HG03432 (cell line): ENCODE results near the gene PLCB1.

Experiments
- ATAC-seq: cut with Tn5 transposase; IDR thresholded peaks from one replicate; pipeline ENCODE4 v1.9.1; 2021; ENCODE audit warnings: mild to moderate bottlenecking, moderate library complexity; ENCODE audit not compliant: unreplicated experiment

Gene PLCB1

DNA sequence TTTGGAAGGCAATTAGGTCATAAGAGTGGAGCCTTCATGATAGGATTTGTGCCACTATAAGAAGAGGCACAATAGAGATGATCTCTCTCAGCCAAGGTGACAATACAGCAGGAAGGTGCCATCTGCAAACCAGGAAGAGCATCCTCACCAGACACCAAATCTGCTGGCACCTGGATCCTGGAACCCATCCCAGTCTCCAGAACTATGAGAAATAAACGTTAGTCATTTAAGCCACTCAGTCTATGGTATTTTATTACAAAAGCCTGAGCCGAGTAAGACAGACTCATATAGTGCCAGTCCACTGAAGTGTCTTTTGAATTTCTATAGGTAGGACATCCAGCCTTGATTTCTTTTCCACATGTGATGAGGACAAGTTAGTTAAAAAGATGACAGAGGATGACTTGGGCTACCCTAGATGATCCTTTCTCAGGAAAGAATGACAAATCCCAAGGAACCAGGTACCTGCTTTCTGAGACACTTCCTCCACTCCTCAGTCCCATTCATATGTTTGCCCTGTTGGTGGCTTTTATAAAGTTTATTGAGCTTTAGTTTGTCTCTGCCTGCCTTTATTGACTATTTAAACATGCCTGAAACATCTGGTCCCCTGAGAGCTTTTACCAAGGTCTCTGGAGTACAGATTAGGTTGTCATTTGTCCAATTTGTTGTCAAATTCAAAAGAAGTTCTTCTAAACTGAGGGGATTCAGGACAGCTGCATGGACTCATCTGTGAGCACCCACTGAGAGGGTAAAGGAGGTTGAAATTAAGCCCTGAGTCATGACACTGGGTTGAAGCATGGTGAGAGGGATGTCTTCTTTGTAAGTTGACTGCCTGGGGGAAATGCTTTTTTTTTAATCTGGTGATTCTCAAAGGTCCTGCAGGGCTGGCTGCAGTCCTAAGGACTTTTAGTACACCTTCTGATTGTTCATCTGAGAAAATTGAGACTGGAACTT lies 771.9 kb downstream of the PLCB1 start:
- ATAC-seq, result no peak

GRCh38 chr20:8909596-8909995 lies 777.5 kb downstream of the PLCB1 start:
- ATAC-seq, result no peak

DNA sequence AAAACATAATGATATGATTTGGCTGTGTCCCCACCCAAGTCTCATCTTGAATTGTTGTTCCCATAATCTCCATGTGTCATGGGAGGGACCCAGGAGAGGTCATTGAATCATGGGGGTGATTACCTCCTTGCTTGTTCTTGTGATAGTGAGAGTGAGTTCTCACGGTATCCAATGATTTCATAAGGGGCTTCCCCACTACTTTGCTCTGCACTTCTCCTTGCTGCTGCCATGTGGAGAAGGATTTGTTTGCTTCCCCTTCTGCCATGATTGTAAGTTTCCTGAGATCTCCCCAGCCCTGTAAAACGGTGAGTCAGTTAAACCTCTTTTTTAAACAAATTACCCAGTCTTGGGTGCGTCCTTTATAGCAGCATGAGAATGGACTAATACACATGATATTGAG lies 780.0 kb downstream of the PLCB1 start:
- ATAC-seq, result no peak

GRCh38 chr20:8912731-8913130 lies 780.7 kb downstream of the PLCB1 start:
- no peak for ATAC-seq

GRCh38 chr20:8913456-8913855 lies 781.4 kb downstream of the PLCB1 start:
- no peak for ATAC-seq

- no peak for ATAC-seq
Observed at GRCh38 chr20:8914421-8914820, 782.4 kb downstream of the PLCB1 start.

DNA sequence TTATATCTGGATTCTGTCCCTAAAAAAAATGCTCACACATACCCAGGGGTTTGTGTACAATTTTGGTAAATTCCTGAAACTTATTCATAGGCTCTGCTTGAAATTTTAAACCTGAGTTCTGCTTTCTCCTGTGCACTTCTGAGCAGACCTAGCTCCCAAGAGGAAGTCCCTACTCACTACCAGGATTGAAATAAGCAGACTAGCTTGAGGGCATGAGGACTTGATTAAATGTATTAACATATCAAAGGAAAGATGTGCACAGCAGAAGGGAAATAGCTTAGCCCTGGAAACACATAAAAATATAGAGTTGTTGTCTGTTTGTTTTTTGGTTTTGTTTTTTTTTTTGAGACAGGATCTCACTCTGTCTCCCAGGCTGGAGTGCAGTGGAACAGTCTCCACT lies 785.0 kb downstream of the PLCB1 start:
- ATAC-seq, result no peak

DNA sequence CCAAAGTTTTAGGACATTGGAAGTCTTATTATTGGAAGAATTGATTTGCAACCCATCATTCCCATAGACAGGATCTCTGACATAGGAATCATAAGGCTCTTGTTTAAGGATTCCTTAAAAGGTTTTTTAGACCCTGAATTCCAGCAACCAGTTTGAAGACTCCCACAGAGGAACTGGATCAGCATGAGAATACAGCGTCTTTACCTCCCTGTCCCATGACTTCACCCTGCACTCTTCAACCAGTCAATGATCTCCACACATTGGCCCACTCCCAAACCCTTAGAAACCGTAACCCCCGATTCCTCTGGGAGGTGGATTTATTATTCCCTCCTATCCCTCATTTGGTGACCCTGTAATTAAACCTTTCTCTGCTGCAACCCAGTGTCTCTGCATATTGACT lies 786.1 kb downstream of the PLCB1 start:
- ATAC-seq, result no peak

GRCh38 chr20:8924539-8924938 lies 792.5 kb downstream of the PLCB1 start:
- no peak for ATAC-seq

DNA sequence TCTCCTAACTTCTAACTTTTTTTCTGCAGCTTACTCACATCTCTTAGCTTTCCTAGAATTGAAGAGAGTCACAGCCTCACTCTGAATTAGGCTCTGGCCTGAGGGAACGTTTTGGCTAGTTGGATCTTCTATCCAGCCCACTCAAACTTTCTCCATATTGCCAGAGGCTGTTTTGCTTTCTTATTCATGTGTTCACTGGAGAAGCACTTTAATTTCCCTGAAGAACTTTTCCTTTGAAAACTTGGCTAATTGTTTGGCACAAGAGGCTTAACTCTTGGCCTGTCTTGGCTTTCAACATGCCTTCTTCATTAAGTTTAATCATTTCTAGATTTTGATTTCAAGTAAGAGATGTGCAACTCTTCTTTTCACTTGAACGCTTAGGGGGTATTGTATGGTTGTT lies 798.7 kb downstream of the PLCB1 start:
- ATAC-seq, result no peak

DNA sequence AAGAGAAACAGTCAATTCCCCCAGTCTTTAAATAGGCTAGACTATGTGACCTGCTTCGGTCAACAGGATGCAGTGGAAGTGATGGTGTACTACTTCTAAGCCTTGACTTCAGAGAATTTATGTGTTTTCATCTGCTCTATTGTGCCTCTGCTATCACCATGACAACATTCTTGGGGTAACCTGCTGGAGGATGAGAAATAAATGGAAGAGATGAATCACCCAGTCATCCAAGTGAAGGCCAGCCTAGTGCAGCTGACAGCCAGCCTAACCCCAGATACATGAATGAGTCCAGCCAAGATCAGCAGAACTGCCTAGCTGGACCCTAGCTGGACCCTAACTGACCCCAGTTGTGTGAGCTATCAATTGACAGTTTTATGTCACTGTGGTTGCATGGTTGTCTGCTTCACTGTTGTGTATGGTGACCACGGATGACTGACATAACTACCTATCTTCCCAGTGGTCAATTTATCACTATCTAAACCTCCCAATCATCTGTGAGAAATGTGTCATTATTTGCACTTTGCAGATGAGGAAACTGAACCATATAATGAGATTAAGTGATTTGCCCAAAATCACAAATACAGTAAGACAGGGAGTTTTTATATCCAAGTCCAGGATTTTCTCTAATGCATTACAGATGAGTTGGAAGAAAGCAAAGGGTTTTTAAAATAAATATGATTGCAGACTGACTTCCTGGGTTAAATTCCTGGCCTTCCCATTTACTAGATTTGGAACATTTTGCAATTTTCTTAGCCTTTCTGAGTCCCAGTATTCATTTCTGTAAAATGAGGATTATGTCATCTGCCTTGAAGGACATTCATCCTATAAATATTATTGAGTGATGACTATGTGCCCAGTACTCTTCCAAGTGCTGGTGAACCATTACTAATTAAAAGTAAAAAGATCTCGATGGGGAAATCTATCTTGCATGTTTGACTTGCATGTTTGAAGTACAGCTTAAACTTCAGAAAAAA lies 800.4 kb downstream of the PLCB1 start:
- ATAC-seq, result no peak

DNA sequence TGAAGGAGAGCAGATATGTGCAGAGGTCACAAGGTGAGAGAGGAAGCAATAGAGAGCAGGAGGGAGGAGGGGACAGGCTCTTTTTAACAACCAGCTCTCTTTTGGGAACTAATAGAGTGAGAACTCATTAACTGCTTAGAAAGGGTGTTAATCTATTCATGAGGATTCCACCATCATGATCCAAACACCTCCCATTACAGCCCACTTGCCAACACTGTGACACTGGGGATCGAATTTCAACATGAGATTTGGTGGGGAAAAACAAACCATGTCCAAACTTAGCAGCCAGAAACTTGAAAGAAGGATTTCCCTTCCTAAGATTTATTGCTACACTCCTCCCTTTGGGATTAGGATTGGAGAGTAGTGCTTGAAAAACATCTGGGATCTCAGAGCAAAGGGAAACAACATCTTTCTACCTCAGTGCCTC lies 801.3 kb downstream of the PLCB1 start:
- no peak for ATAC-seq

- no peak for ATAC-seq
Observed at GRCh38 chr20:8934362-8934761, 802.3 kb downstream of the PLCB1 start.
